ENCODE results near the gene SLC4A11.

The SLC4A11 gene

GRCh38 chr20:3255728-3256127, 16.7 kb upstream of the SLC4A11 start:
- TF ChIP-seq CTCF (IDR thresholded peaks at IDR 0.05; ENCODE audit: borderline replicate concordance, insufficient read depth, low read depth, low read length) = no peak
- no peak overlapping the region for H3K4me3 ChIP-seq (ENCODE audit: low read depth, low read length)

- no peak for TF ChIP-seq CTCF (IDR thresholded peaks at IDR 0.05; ENCODE audit: borderline replicate concordance, insufficient read depth, low read depth, low read length)
- no peak overlapping the region for H3K4me3 ChIP-seq (ENCODE audit: low read depth, low read length)
These were observed 12.8 kb upstream of the SLC4A11 start for GRCh38 chr20:3251806-3252205.

- no peak; the same call in 1 of the 2 replicates for TF ChIP-seq CTCF (IDR thresholded peaks at IDR 0.05; ENCODE audit: borderline replicate concordance, insufficient read depth, low read depth, low read length)
- H3K4me3 ChIP-seq (ENCODE audit: low read depth, low read length) = no peak overlapping the region
These were observed 11.1 kb upstream of the SLC4A11 start for GRCh38 chr20:3250091-3250504.

- no peak for TF ChIP-seq CTCF (IDR thresholded peaks at IDR 0.05; ENCODE audit: borderline replicate concordance, insufficient read depth, low read depth, low read length)
- no peak overlapping the region for H3K4me3 ChIP-seq (ENCODE audit: low read depth, low read length)
These were observed 10.0 kb upstream of the SLC4A11 start for GRCh38 chr20:3248993-3249347.

GRCh38 chr20:3248167-3248992, 9.4 kb upstream of the SLC4A11 start:
- no peak overlapping the region for H3K4me3 ChIP-seq (ENCODE audit: low read depth, low read length)
- TF ChIP-seq CTCF (IDR thresholded peaks at IDR 0.05; ENCODE audit: borderline replicate concordance, insufficient read depth, low read depth, low read length) = no peak

GRCh38 chr20:3247638-3248037, 8.6 kb upstream of the SLC4A11 start:
- H3K4me3 ChIP-seq (ENCODE audit: low read depth, low read length) = no peak overlapping the region
- no peak for TF ChIP-seq CTCF (IDR thresholded peaks at IDR 0.05; ENCODE audit: borderline replicate concordance, insufficient read depth, low read depth, low read length)

GRCh38 chr20:3246682-3247081, 7.7 kb upstream of the SLC4A11 start:
- no peak overlapping the region for H3K4me3 ChIP-seq (ENCODE audit: low read depth, low read length)
- no peak for TF ChIP-seq CTCF (IDR thresholded peaks at IDR 0.05; ENCODE audit: borderline replicate concordance, insufficient read depth, low read depth, low read length)

All from GM12875 (cell line).